HepG2 (cell line): ENCODE results near the gene PROC. TPM values are rescaled to one million over a fixed set of nuclear protein-coding genes. Genes with fewer than 3 reads are reported as not detected.

Source experiments
- HDAC2 ChIP-seq: sonication (generic); formaldehyde crosslinking; IDR thresholded peaks from 2 replicates; pipeline ENCODE4 v1.4.0; 2020; ENCODE audit warnings: missing genetic modification reagents
- RBM22 ChIP-seq: fragments of 200-400 bp; formaldehyde crosslinking; optimal IDR thresholded peaks from 2 replicates; pipeline ENCODE3; 2017; ENCODE audit warnings: mild to moderate bottlenecking, low read length, moderate library complexity
- SMARCC2 ChIP-seq: fragments of 450-650 bp; IDR thresholded peaks from 2 replicates; pipeline ENCODE4 v1.6.1; 2017; ENCODE audit warnings: antibody characterized with exemption, mild to moderate bottlenecking
- ZBTB20 ChIP-seq: sonication (generic); formaldehyde crosslinking; IDR thresholded peaks from 2 replicates; pipeline ENCODE4 v1.8.1; 2023; ENCODE audit warnings: missing genetic modification reagents, low read depth, mild to moderate bottlenecking, borderline replicate concordance
- ZNF160 ChIP-seq: sonication (generic); formaldehyde crosslinking; IDR thresholded peaks from 2 replicates; pipeline ENCODE4 v1.8.0; 2022; ENCODE audit warnings: mild to moderate bottlenecking, inconsistent platforms, missing genetic modification reagents
- ZNF354B ChIP-seq: sonication (generic); formaldehyde crosslinking; IDR thresholded peaks from 2 replicates; pipeline ENCODE4 v1.8.0; 2022; ENCODE audit warnings: mild to moderate bottlenecking, missing genetic modification reagents
- ZNF703 ChIP-seq: sonication (generic); formaldehyde crosslinking; IDR thresholded peaks from 2 replicates; pipeline ENCODE4 v1.5.1; 2020; ENCODE audit warnings: missing genetic modification reagents, mild to moderate bottlenecking, moderate library complexity, borderline replicate concordance
- polyA plus RNA-seq, 8 experiments: library from polyadenylated mRNA; depleted of rRNA in 3 of 8; stranded (reverse) in 7 of 8; unstranded in 1 of 8; fragments of >200 nt; fragmentation: Illumina TruSeq in 4 of 8; extraction: Trizol in 4 of 8; gene quantifications; 2 replicates each; pipeline versions ENCODE4 v1.2.1 to v1.2.3, GENCODE V29; 2011 to 2016; ENCODE audit warnings: low read depth in 4 of 8, missing spikeins in 1 of 8, mixed read lengths in 1 of 8; ENCODE audit not compliant: insufficient read depth in 1 of 8
- total RNA-seq, 5 experiments: library from RNA; depleted of rRNA; stranded (reverse); fragments of >200 nt; fragmentation: Illumina TruSeq; extraction: Trizol; gene quantifications; 2 replicates each; pipeline ENCODE4 v1.2.3, GENCODE V29; 2016; ENCODE audit warnings: low read depth in 1 of 5
- TF ChIP-seq, protein P1 (sequence below): sonication (generic); formaldehyde crosslinking; conservative IDR thresholded peaks from 2 replicates; pipeline ENCODE4 v1.5.0; 2020; ENCODE audit warnings: missing genetic modification reagents
- TF ChIP-seq, protein P2 (sequence below): sonication (generic); formaldehyde crosslinking; IDR thresholded peaks from 2 replicates; pipeline ENCODE4 v1.5.0; 2020; ENCODE audit warnings: missing genetic modification reagents, mild to moderate bottlenecking, borderline replicate concordance
- TF ChIP-seq, protein P3 (sequence below): sonication (generic); formaldehyde crosslinking; IDR thresholded peaks from 2 replicates; pipeline ENCODE4 v1.5.0; 2020; ENCODE audit warnings: missing genetic modification reagents
- TF ChIP-seq, protein P4 (sequence below): sonication (generic); formaldehyde crosslinking; conservative IDR thresholded peaks from 2 replicates; pipeline ENCODE4 v1.8.0; 2022; ENCODE audit warnings: low read depth, missing genetic modification reagents
- TF ChIP-seq, protein P5 (sequence below): sonication (generic); formaldehyde crosslinking; IDR thresholded peaks from 2 replicates; pipeline ENCODE4 v1.5.0; 2020; ENCODE audit warnings: mild to moderate bottlenecking, missing genetic modification reagents, borderline replicate concordance

PROC gene
- total and polyA plus RNA-seq, 2 of the 13 experiments (the other 11 are each of a cell fraction or from before 2014, with no cell fraction given), result 134 to 185 TPM

DNA sequence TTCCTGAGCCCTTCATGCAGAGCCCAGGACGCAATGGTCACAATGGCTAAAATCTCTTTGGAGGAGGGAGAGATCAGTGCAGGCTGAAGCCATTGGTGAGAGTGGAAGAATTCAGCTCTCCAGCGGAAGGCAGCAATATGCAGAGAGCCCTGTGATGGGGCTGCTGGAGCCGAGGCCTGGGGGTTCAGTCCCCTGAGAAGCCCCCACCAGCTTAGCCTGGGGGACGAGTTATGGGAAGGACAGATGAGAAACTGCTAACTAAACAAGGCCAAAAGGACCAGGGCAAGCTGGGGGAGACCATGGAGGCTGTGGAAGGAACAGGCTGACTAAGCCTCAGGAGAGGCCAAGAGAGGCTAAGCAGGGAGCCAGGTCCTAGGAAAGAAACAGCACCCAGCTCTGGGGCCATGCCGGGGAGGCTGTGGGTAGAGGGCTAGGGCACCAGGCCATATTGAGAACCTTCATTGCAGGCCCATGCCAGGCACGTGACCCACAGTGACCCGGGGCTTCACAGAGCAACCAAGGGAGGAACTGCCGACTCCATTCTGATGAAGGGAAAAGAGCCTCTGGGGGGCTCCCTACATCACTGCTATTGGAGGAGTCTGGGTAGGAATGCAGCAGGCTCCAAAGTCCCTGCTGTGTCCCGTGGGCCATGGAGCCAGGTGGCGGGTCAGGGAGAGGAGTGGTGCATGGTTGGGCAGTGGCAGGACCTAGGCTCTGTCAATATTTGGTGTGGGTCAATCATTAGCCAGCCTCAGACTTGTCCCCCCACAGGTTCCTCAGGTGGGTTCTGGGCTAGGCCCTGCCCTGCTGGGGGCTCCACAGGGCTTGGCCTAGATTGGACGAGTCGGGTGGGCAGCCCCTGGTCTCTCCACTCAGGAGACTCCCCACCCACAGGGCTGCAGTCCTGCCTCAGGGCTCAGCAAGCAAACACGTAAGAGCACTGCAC is 19.8 kb downstream of the PROC start (continued):
- TF ChIP-seq, protein P1, sequence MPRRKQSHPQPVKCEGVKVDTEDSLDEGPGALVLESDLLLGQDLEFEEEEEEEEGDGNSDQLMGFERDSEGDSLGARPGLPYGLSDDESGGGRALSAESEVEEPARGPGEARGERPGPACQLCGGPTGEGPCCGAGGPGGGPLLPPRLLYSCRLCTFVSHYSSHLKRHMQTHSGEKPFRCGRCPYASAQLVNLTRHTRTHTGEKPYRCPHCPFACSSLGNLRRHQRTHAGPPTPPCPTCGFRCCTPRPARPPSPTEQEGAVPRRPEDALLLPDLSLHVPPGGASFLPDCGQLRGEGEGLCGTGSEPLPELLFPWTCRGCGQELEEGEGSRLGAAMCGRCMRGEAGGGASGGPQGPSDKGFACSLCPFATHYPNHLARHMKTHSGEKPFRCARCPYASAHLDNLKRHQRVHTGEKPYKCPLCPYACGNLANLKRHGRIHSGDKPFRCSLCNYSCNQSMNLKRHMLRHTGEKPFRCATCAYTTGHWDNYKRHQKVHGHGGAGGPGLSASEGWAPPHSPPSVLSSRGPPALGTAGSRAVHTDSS (CRISPR knock-in tag), result no peak
- peak; percentile 66; the same call in 1 of the 2 replicates for TF ChIP-seq ZNF703 (CRISPR knock-in tag)
- TF ChIP-seq, protein P2, sequence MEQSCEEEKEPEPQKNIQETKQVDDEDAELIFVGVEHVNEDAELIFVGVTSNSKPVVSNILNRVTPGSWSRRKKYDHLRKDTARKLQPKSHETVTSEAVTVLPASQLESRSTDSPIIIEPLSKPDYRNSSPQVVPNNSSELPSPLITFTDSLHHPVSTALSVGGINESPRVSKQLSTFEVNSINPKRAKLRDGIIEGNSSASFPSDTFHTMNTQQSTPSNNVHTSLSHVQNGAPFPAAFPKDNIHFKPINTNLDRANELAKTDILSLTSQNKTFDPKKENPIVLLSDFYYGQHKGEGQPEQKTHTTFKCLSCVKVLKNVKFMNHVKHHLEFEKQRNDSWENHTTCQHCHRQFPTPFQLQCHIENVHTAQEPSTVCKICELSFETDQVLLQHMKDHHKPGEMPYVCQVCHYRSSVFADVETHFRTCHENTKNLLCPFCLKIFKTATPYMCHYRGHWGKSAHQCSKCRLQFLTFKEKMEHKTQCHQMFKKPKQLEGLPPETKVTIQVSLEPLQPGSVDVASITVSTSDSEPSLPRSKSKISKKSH (CRISPR knock-in tag), result peak; percentile 89; the same call in 1 of the 2 replicates
- TF ChIP-seq SMARCC2, result no peak
- peak; percentile 50; the same call in 1 of the 2 replicates for TF ChIP-seq ZBTB20
- TF ChIP-seq, protein P3, sequence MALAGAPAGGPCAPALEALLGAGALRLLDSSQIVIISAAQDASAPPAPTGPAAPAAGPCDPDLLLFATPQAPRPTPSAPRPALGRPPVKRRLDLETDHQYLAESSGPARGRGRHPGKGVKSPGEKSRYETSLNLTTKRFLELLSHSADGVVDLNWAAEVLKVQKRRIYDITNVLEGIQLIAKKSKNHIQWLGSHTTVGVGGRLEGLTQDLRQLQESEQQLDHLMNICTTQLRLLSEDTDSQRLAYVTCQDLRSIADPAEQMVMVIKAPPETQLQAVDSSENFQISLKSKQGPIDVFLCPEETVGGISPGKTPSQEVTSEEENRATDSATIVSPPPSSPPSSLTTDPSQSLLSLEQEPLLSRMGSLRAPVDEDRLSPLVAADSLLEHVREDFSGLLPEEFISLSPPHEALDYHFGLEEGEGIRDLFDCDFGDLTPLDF (CRISPR knock-in tag), result peak; percentile 65; the same call in 1 of the 2 replicates
- peak; percentile 42; the same call in 1 of the 2 replicates for TF ChIP-seq ZNF160 (CRISPR knock-in tag)
- TF ChIP-seq, protein P4, sequence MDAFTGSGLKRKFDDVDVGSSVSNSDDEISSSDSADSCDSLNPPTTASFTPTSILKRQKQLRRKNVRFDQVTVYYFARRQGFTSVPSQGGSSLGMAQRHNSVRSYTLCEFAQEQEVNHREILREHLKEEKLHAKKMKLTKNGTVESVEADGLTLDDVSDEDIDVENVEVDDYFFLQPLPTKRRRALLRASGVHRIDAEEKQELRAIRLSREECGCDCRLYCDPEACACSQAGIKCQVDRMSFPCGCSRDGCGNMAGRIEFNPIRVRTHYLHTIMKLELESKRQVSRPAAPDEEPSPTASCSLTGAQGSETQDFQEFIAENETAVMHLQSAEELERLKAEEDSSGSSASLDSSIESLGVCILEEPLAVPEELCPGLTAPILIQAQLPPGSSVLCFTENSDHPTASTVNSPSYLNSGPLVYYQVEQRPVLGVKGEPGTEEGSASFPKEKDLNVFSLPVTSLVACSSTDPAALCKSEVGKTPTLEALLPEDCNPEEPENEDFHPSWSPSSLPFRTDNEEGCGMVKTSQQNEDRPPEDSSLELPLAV, result no peak
- TF ChIP-seq ZNF354B, result no peak
- TF ChIP-seq RBM22, result peak; percentile 64
- TF ChIP-seq, protein P5, sequence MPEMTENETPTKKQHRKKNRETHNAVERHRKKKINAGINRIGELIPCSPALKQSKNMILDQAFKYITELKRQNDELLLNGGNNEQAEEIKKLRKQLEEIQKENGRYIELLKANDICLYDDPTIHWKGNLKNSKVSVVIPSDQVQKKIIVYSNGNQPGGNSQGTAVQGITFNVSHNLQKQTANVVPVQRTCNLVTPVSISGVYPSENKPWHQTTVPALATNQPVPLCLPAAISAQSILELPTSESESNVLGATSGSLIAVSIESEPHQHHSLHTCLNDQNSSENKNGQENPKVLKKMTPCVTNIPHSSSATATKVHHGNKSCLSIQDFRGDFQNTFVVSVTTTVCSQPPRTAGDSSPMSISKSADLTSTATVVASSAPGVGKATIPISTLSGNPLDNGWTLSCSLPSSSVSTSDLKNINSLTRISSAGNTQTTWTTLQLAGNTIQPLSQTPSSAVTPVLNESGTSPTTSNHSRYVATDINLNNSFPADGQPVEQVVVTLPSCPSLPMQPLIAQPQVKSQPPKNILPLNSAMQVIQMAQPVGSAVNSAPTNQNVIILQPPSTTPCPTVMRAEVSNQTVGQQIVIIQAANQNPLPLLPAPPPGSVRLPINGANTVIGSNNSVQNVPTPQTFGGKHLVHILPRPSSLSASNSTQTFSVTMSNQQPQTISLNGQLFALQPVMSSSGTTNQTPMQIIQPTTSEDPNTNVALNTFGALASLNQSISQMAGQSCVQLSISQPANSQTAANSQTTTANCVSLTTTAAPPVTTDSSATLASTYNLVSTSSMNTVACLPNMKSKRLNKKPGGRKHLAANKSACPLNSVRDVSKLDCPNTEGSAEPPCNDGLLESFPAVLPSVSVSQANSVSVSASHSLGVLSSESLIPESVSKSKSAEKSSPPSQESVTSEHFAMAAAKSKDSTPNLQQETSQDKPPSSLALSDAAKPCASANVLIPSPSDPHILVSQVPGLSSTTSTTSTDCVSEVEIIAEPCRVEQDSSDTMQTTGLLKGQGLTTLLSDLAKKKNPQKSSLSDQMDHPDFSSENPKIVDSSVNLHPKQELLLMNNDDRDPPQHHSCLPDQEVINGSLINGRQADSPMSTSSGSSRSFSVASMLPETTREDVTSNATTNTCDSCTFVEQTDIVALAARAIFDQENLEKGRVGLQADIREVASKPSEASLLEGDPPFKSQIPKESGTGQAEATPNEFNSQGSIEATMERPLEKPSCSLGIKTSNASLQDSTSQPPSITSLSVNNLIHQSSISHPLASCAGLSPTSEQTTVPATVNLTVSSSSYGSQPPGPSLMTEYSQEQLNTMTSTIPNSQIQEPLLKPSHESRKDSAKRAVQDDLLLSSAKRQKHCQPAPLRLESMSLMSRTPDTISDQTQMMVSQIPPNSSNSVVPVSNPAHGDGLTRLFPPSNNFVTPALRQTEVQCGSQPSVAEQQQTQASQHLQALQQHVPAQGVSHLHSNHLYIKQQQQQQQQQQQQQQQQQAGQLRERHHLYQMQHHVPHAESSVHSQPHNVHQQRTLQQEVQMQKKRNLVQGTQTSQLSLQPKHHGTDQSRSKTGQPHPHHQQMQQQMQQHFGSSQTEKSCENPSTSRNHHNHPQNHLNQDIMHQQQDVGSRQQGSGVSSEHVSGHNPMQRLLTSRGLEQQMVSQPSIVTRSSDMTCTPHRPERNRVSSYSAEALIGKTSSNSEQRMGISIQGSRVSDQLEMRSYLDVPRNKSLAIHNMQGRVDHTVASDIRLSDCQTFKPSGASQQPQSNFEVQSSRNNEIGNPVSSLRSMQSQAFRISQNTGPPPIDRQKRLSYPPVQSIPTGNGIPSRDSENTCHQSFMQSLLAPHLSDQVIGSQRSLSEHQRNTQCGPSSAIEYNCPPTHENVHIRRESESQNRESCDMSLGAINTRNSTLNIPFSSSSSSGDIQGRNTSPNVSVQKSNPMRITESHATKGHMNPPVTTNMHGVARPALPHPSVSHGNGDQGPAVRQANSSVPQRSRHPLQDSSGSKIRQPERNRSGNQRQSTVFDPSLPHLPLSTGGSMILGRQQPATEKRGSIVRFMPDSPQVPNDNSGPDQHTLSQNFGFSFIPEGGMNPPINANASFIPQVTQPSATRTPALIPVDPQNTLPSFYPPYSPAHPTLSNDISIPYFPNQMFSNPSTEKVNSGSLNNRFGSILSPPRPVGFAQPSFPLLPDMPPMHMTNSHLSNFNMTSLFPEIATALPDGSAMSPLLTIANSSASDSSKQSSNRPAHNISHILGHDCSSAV (CRISPR knock-in tag), result no peak; the same call in 1 of the 2 replicates
- TF ChIP-seq HDAC2 (CRISPR knock-in tag), result peak; percentile 96
